Inflammatory macrophage treated with lipopolysaccharide for 4 hours (primary cell): ENCODE data around the gene PCDHAC1.

Experiments
- DNase-seq: peaks from one replicate; pipeline ENCODE4 v3.0.0-alpha.2; 2020

Gene PCDHAC1

GRCh38 chr5:140967226-140967893, 41.3 kb downstream of the PCDHAC1 start:
- no peak for DNase-seq

GRCh38 chr5:140969880-140970279, 43.8 kb downstream of the PCDHAC1 start:
- DNase-seq = no peak

GRCh38 chr5:140973550-140973949, 47.5 kb downstream of the PCDHAC1 start:
- DNase-seq = no peak

GRCh38 chr5:140977003-140977402, 50.9 kb downstream of the PCDHAC1 start:
- peak; percentile 1 for DNase-seq

- DNase-seq = no peak
Observed at GRCh38 chr5:140978260-140978659, 52.2 kb downstream of the PCDHAC1 start.

- DNase-seq = no peak
Observed at GRCh38 chr5:140978983-140979382, 52.9 kb downstream of the PCDHAC1 start.
